B cell (primary cell): Measurements from ENCODE around the gene SPOCK3. TPM values are rescaled to one million over a fixed set of nuclear protein-coding genes. Genes with fewer than 3 reads are reported as not detected.

Source experiments
- ATAC-seq: fragments of 200-7000 bp; cut with Tn5 transposase; one replicate; pipeline ENCODE4 v1.10.0; 2021; ENCODE audit warnings: low read depth, mild to moderate bottlenecking, moderate number of reproducible peaks, moderate library complexity
- CTCF ChIA-PET: fragments of 350-600 bp; sonication (Branson Sonifier 250); formaldehyde crosslinking; loops from one replicate; lab custom pipeline; 2021; ENCODE audit warnings: antibody characterized with exemption, inconsistent platforms; lab: Charles Lee
- POLR2A ChIA-PET: fragments of 350-600 bp; sonication (Branson Sonifier 250); formaldehyde crosslinking; loops from one replicate; lab custom pipeline; 2021; ENCODE audit warnings: antibody characterized with exemption; lab: Charles Lee
- DNase-seq: peaks from one replicate; pipeline ENCODE4 v3.0.0; 2013
- H2AFZ ChIP-seq: 2 replicates; pipeline ENCODE4 v1.6.1; 2012; ENCODE audit warnings: mild to moderate bottlenecking, low read depth, low read length; ENCODE audit not compliant: insufficient read depth, poor library complexity, severe bottlenecking
- H3K27ac ChIP-seq, 2 donors: 1 replicate in 1 of 2; 2 replicates in 1 of 2; pipeline ENCODE4 v1.5.1; 2012 to 2013; ENCODE audit warnings: low read length in 2 of 2, mild to moderate bottlenecking in 2 of 2, moderate library complexity in 1 of 2
- H3K27me3 ChIP-seq, 4 experiments: fragments of 200-600 bp in 1 of 4; sonication (generic) in 1 of 4; replicated peaks in 1 of 4; 1 replicate in 2 of 4; 2 replicates in 2 of 4; pipeline versions ENCODE4 v1.6.1 to v1.7.0; 2013 to 2016; ENCODE audit warnings: low read length in 3 of 4, mild to moderate bottlenecking in 2 of 4, mixed read lengths in 1 of 4, moderate library complexity in 1 of 4; ENCODE audit not compliant: insufficient read depth in 4 of 4, control insufficient read depth in 3 of 4; ENCODE audit errors: control extremely low read depth in 1 of 4
- H3K36me3 ChIP-seq, 2 experiments: replicated peaks in 1 of 2; 1 replicate in 1 of 2; 2 replicates in 1 of 2; pipeline versions ENCODE4 v1.6.1 to v1.7.1; 2013; ENCODE audit warnings: low read length in 1 of 2; ENCODE audit not compliant: insufficient read depth in 2 of 2, control insufficient read depth in 1 of 2; ENCODE audit errors: control extremely low read depth in 1 of 2, extremely low read depth in 1 of 2
- H3K4me1 ChIP-seq, 2 donors: fragments of 200-600 bp in 1 of 2; sonication (generic) in 1 of 2; 1 replicate in 1 of 2; 2 replicates in 1 of 2; pipeline versions ENCODE4 v1.5.1 to v1.6.1; 2013 to 2017; ENCODE audit warnings: low read length in 2 of 2; ENCODE audit not compliant: control insufficient read depth in 2 of 2, insufficient read depth in 2 of 2
- H3K4me2 ChIP-seq: replicated peaks from 2 replicates; pipeline ENCODE3; 2012; ENCODE audit warnings: mild to moderate bottlenecking, low read depth, low read length; ENCODE audit not compliant: poor library complexity, severe bottlenecking
- H3K4me3 ChIP-seq, 5 experiments: fragments of 200-600 bp in 1 of 5; sonication (generic) in 1 of 5; 1 replicate in 3 of 5; 2 replicates in 2 of 5; pipeline versions ENCODE4 v1.5.1 to v1.7.0; 2011 to 2016; ENCODE audit warnings: low read length in 4 of 5, mild to moderate bottlenecking in 4 of 5, low read depth in 2 of 5, control low read depth in 1 of 5, moderate library complexity in 1 of 5; ENCODE audit not compliant: insufficient read depth in 1 of 5; ENCODE audit errors: control extremely low read depth in 1 of 5, extremely low read depth in 1 of 5
- H3K79me2 ChIP-seq: fragments of 200-600 bp; sonication (generic); one replicate; pipeline ENCODE4 v1.6.0; 2016; ENCODE audit warnings: low read length; ENCODE audit not compliant: control insufficient read depth, insufficient read depth
- H3K9ac ChIP-seq: fragments of 200-600 bp; sonication (generic); 2 replicates; pipeline ENCODE4 v1.6.1; 2017; ENCODE audit warnings: mild to moderate bottlenecking, low read length, moderate library complexity
- H3K9me3 ChIP-seq, 3 donors: one replicate each; pipeline versions ENCODE4 v1.6.1 to v1.7.1; 2013; ENCODE audit warnings: low read length in 2 of 3; ENCODE audit not compliant: control insufficient read depth in 2 of 3, insufficient read depth in 1 of 3; ENCODE audit errors: control extremely low read depth in 1 of 3
- H4K20me1 ChIP-seq: 2 replicates; pipeline ENCODE4 v1.6.0; 2012; ENCODE audit warnings: mild to moderate bottlenecking, low read length; ENCODE audit not compliant: insufficient read depth, control insufficient read depth, poor library complexity, severe bottlenecking
- H3K27ac Mint-ChIP-seq: one replicate; pipeline ENCODE4 v1.8.0; 2021; ENCODE audit warnings: mixed read lengths
- H3K27me3 Mint-ChIP-seq: one replicate; pipeline ENCODE4 v1.8.0; 2021; ENCODE audit warnings: mixed read lengths
- H3K4me1 Mint-ChIP-seq: one replicate; pipeline ENCODE4 v1.8.0; 2021; ENCODE audit warnings: mixed read lengths
- H3K4me3 Mint-ChIP-seq: one replicate; pipeline ENCODE4 v1.8.0; 2021; ENCODE audit warnings: mixed read lengths
- H3K9me3 Mint-ChIP-seq: one replicate; pipeline ENCODE4 v1.8.0; 2022; ENCODE audit warnings: mixed read lengths; ENCODE audit not compliant: insufficient read depth
- EZH2 ChIP-seq: IDR thresholded peaks from 2 replicates; pipeline ENCODE4 v1.6.1; 2012; ENCODE audit warnings: borderline replicate concordance, low read depth, mild to moderate bottlenecking, moderate library complexity, low read length; ENCODE audit not compliant: insufficient read depth, poor library complexity, severe bottlenecking
- WGBS: methylation state at CpG from one replicate; pipeline ENCODE4 v1.1.5; 2013; ENCODE audit warnings: missing lambda C conversion rate; ENCODE audit not compliant: insufficient coverage; 5-methylcytosine and 5-hydroxymethylcytosine counted together
- intact Hi-C: fragments of 100-400 bp; cut with micrococcal nuclease; formaldehyde crosslinking; loops from one replicate; pipeline ENCODE4 v1.10.0; 2022
- polyA plus RNA-seq: library from polyadenylated mRNA; depleted of rRNA; stranded (reverse); fragments of >200 nt; gene quantifications from 2 replicates; pipeline ENCODE4 v1.2.3, GENCODE V29; 2012
- total RNA-seq, 2 donors: library from RNA; stranded (reverse); fragments of 120-200 nt in 1 of 2; gene quantifications; 1 replicate in 1 of 2; 2 replicates in 1 of 2; pipeline versions ENCODE4 v1.2.3 to v1.2.4, GENCODE V29; 2013 to 2022
- TF ChIP-seq, protein P1 (sequence below): fragments of 200-600 bp; IDR thresholded peaks from one replicate; pipeline ENCODE4 v1.8.0; 2022; ENCODE audit warnings: antibody characterized with exemption, mild to moderate bottlenecking

Gene SPOCK3
- total and polyA plus RNA-seq, 2 donors (not counting 1 experiment from before 2014, with no cell fraction given): not detected

DNA sequence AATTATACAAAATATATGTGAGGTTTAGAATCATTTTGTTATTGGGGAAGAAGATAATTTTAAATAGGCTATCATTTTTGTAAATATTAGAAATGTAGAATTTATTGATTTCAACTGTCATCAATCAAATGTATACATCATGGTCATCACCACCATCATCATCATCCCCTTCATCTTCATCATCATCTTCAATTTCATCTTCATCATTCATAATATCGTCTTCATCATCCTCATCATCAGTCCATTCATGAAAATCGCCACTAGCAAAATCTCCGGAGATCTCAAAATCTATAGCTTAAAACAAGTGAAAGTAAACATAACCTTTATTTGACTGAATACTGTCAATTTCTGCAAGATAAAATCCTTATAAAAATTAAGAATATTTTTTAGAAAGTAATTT, 499.5 kb downstream of the SPOCK3 start:
- Histone ChIP-seq H3K27me3 (no peaks in the 10 kb centered on the region), H3K27ac (no peak overlapping the region), H2AFZ (no peak overlapping the region), H3K4me2 (no peak overlapping the region), H3K79me2 (no peaks in the 10 kb centered on the region), H3K9ac (no peak overlapping the region), H3K4me1 (no peaks in the 10 kb centered on the region), H3K9me3 (no peaks in the 10 kb centered on the region), H3K36me3 (no peaks in the 10 kb centered on the region), H3K4me3 (no peak overlapping the region), H4K20me1 (no peaks in the 10 kb centered on the region)
- no peaks in the 10 kb centered on the region for H3K4me1 Mint-ChIP-seq
- no peak for TF ChIP-seq EZH2
- TF ChIP-seq, protein P1, sequence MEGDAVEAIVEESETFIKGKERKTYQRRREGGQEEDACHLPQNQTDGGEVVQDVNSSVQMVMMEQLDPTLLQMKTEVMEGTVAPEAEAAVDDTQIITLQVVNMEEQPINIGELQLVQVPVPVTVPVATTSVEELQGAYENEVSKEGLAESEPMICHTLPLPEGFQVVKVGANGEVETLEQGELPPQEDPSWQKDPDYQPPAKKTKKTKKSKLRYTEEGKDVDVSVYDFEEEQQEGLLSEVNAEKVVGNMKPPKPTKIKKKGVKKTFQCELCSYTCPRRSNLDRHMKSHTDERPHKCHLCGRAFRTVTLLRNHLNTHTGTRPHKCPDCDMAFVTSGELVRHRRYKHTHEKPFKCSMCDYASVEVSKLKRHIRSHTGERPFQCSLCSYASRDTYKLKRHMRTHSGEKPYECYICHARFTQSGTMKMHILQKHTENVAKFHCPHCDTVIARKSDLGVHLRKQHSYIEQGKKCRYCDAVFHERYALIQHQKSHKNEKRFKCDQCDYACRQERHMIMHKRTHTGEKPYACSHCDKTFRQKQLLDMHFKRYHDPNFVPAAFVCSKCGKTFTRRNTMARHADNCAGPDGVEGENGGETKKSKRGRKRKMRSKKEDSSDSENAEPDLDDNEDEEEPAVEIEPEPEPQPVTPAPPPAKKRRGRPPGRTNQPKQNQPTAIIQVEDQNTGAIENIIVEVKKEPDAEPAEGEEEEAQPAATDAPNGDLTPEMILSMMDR: no peak
- intact Hi-C loops: no loop called here
- no peaks in the 10 kb centered on the region for H3K9me3 Mint-ChIP-seq
- no peak overlapping the region for H3K4me3 Mint-ChIP-seq
- ATAC-seq: no peak
- ChIA-PET POLR2A (no interaction called here), CTCF (no interaction called here)
- WGBS: no CpG with 5 or more reads among the region's 3 CpGs
- H3K27me3 Mint-ChIP-seq: no peaks in the 10 kb centered on the region
- DNase-seq: no peak
- no peak overlapping the region for H3K27ac Mint-ChIP-seq

DNA sequence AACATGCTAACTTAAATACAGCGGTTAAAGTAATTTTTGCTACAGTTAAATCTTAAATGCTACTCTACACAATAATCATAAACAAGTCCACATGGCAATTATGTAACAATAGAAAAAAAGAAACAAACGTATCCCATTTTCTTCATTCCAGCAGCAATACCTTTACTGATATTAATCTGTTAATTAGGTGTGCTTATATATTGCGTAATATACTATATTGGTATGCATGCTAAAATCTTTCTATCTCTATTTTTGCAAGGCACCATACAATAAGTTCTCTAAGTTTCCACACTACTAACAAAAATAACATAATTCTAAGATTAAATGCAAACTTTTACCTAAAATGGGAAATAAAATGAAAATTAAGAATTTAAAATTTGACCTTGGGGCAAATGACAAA, 500.6 kb downstream of the SPOCK3 start:
- POLR2A ChIA-PET: no interaction called here
- no peaks in the 10 kb centered on the region for H3K36me3 ChIP-seq
- no peak for DNase-seq
- no peaks in the 10 kb centered on the region for H3K9me3 Mint-ChIP-seq
- no peaks in the 10 kb centered on the region for H3K79me2 ChIP-seq
- no CpG with 5 or more reads among the region's 3 CpGs for WGBS
- H2AFZ ChIP-seq: no peak overlapping the region
- H3K4me1 Mint-ChIP-seq: no peaks in the 10 kb centered on the region
- no peak overlapping the region for H3K27ac ChIP-seq
- no peak overlapping the region for H3K4me2 ChIP-seq
- CTCF ChIA-PET: no interaction called here
- H3K27ac Mint-ChIP-seq: no peak overlapping the region
- no peak for TF ChIP-seq EZH2
- TF ChIP-seq, protein P1: no peak
- no peaks in the 10 kb centered on the region for H3K9me3 ChIP-seq
- H3K4me3 ChIP-seq: no peak overlapping the region
- intact Hi-C loops: no loop called here
- H4K20me1 ChIP-seq: no peaks in the 10 kb centered on the region
- H3K4me3 Mint-ChIP-seq: no peak overlapping the region
- H3K27me3 ChIP-seq: no peaks in the 10 kb centered on the region
- H3K27me3 Mint-ChIP-seq: no peaks in the 10 kb centered on the region
- no peaks in the 10 kb centered on the region for H3K4me1 ChIP-seq
- H3K9ac ChIP-seq: no peak overlapping the region
- no peak for ATAC-seq
